ENCODE results near the gene SMYD4. TPM values are rescaled to one million over a fixed set of nuclear protein-coding genes. Genes with fewer than 3 reads are reported as not detected.
"Not testable (repeated sequence)": the region's sequence is repeated elsewhere in the genome, so short reads cannot be mapped to it uniquely, and the experiment has no call there.

Gene SMYD4
- total and polyA plus RNA-seq, 2 donors: 7.0 to 8.1 TPM

- not testable (repeated sequence) for H3K9me3 ChIP-seq (ENCODE audit: control insufficient read depth in 2 of 2, insufficient read depth in 1 of 2, low read length in 1 of 2); H3K27ac ChIP-seq (ENCODE audit: low read depth in 1 of 2, low read length in 1 of 2); H3K4me3 ChIP-seq (ENCODE audit: low read length in 2 of 2); H3K4me1 ChIP-seq (ENCODE audit: control insufficient read depth in 2 of 2, insufficient read depth in 2 of 2, low read length in 2 of 2); DNase-seq (ENCODE audit: low read depth in 6 of 9, low spot score in 9 of 9); H3K27me3 ChIP-seq (ENCODE audit: control insufficient read depth in 2 of 2, insufficient read depth in 1 of 2, low read length in 1 of 2)
- peaks cover 20% of the 10 kb centered on the region in 2 donors for H3K36me3 ChIP-seq (ENCODE audit: control insufficient read depth in 2 of 2, insufficient read depth in 2 of 2, low read length in 1 of 2)
- 97% methylated on average over 8 of the region's 8 CpGs for WGBS
These were observed 19.9 kb downstream of the SMYD4 start for GRCh38 chr17:1809815-1810214.

- no peak for DNase-seq (ENCODE audit: low read depth in 6 of 9, low spot score in 9 of 9)
- no peaks in the 10 kb centered on the region for H3K9me3 ChIP-seq (ENCODE audit: control insufficient read depth in 2 of 2, insufficient read depth in 1 of 2, low read length in 1 of 2)
- no peak overlapping the region for H3K27ac ChIP-seq (ENCODE audit: low read depth in 1 of 2, low read length in 1 of 2)
- no peak overlapping the region for H3K4me3 ChIP-seq (ENCODE audit: low read length in 2 of 2)
- H3K27me3 ChIP-seq (ENCODE audit: control insufficient read depth in 2 of 2, insufficient read depth in 1 of 2, low read length in 1 of 2): no peaks in the 10 kb centered on the region
- WGBS: 97% methylated on average over 2 of the region's 2 CpGs
- H3K36me3 ChIP-seq (ENCODE audit: control insufficient read depth in 2 of 2, insufficient read depth in 2 of 2, low read length in 1 of 2): peaks cover 28% of the 10 kb centered on the region in 2 donors
- no peaks in the 10 kb centered on the region for H3K4me1 ChIP-seq (ENCODE audit: control insufficient read depth in 2 of 2, insufficient read depth in 2 of 2, low read length in 2 of 2)
These were observed 21.1 kb downstream of the SMYD4 start for GRCh38 chr17:1808644-1809043.

- Histone ChIP-seq H3K27ac (ENCODE audit: low read depth in 1 of 2, low read length in 1 of 2) (no peak overlapping the region), H3K27me3 (ENCODE audit: control insufficient read depth in 2 of 2, insufficient read depth in 1 of 2, low read length in 1 of 2) (no peaks in the 10 kb centered on the region), H3K4me3 (ENCODE audit: low read length in 2 of 2) (no peak overlapping the region), H3K4me1 (ENCODE audit: control insufficient read depth in 2 of 2, insufficient read depth in 2 of 2, low read length in 2 of 2) (no peaks in the 10 kb centered on the region), H3K36me3 (ENCODE audit: control insufficient read depth in 2 of 2, insufficient read depth in 2 of 2, low read length in 1 of 2) (peaks cover 31 to 32% of the 10 kb centered on the region in 2 donors), H3K9me3 (ENCODE audit: control insufficient read depth in 2 of 2, insufficient read depth in 1 of 2, low read length in 1 of 2) (no peaks in the 10 kb centered on the region)
- no peak for DNase-seq (ENCODE audit: low read depth in 6 of 9, low spot score in 9 of 9)
- 93% methylated on average over 6 of the region's 6 CpGs for WGBS
These were observed 21.8 kb downstream of the SMYD4 start for GRCh38 chr17:1807890-1808289.

- DNase-seq (ENCODE audit: low read depth in 6 of 9, low spot score in 9 of 9): no peak
- Histone ChIP-seq H3K9me3 (ENCODE audit: control insufficient read depth in 2 of 2, insufficient read depth in 1 of 2, low read length in 1 of 2) (no peaks in the 10 kb centered on the region), H3K27ac (ENCODE audit: low read depth in 1 of 2, low read length in 1 of 2) (no peak overlapping the region), H3K4me1 (ENCODE audit: control insufficient read depth in 2 of 2, insufficient read depth in 2 of 2, low read length in 2 of 2) (no peaks in the 10 kb centered on the region), H3K36me3 (ENCODE audit: control insufficient read depth in 2 of 2, insufficient read depth in 2 of 2, low read length in 1 of 2) (peaks cover 30 to 41% of the 10 kb centered on the region in 2 donors), H3K4me3 (ENCODE audit: low read length in 2 of 2) (no peak overlapping the region), H3K27me3 (ENCODE audit: control insufficient read depth in 2 of 2, insufficient read depth in 1 of 2, low read length in 1 of 2) (no peaks in the 10 kb centered on the region)
- 93% methylated on average over 6 of the region's 6 CpGs for WGBS
These were observed 26.4 kb downstream of the SMYD4 start for GRCh38 chr17:1803280-1803679.

GRCh38 chr17:1802429-1802828 is 27.3 kb downstream of the SMYD4 start:
- WGBS: 98% methylated on average over 1 of the region's 1 CpG
- Histone ChIP-seq H3K27me3 (ENCODE audit: control insufficient read depth in 2 of 2, insufficient read depth in 1 of 2, low read length in 1 of 2) (no peaks in the 10 kb centered on the region), H3K9me3 (ENCODE audit: control insufficient read depth in 2 of 2, insufficient read depth in 1 of 2, low read length in 1 of 2) (no peaks in the 10 kb centered on the region), H3K4me3 (ENCODE audit: low read length in 2 of 2) (no peak overlapping the region), H3K4me1 (ENCODE audit: control insufficient read depth in 2 of 2, insufficient read depth in 2 of 2, low read length in 2 of 2) (no peaks in the 10 kb centered on the region), H3K27ac (ENCODE audit: low read depth in 1 of 2, low read length in 1 of 2) (no peak overlapping the region), H3K36me3 (ENCODE audit: control insufficient read depth in 2 of 2, insufficient read depth in 2 of 2, low read length in 1 of 2) (peaks cover 33 to 45% of the 10 kb centered on the region in 2 donors)
- no peak for DNase-seq (ENCODE audit: low read depth in 6 of 9, low spot score in 9 of 9)

GRCh38 chr17:1800712-1801111 is 29.0 kb downstream of the SMYD4 start:
- Histone ChIP-seq H3K27me3 (ENCODE audit: control insufficient read depth in 2 of 2, insufficient read depth in 1 of 2, low read length in 1 of 2) (no peaks in the 10 kb centered on the region), H3K9me3 (ENCODE audit: control insufficient read depth in 2 of 2, insufficient read depth in 1 of 2, low read length in 1 of 2) (no peaks in the 10 kb centered on the region), H3K4me3 (ENCODE audit: low read length in 2 of 2) (no peak overlapping the region), H3K4me1 (ENCODE audit: control insufficient read depth in 2 of 2, insufficient read depth in 2 of 2, low read length in 2 of 2) (no peaks in the 10 kb centered on the region), H3K27ac (ENCODE audit: low read depth in 1 of 2, low read length in 1 of 2) (no peak overlapping the region), H3K36me3 (ENCODE audit: control insufficient read depth in 2 of 2, insufficient read depth in 2 of 2, low read length in 1 of 2) (peaks cover 36 to 52% of the 10 kb centered on the region in 2 donors)
- DNase-seq (ENCODE audit: low read depth in 6 of 9, low spot score in 9 of 9): no peak
- 99% methylated on average over 4 of the region's 4 CpGs for WGBS

- Histone ChIP-seq H3K36me3 (ENCODE audit: control insufficient read depth in 2 of 2, insufficient read depth in 2 of 2, low read length in 1 of 2) (peaks cover 36 to 52% of the 10 kb centered on the region in 2 donors), H3K9me3 (ENCODE audit: control insufficient read depth in 2 of 2, insufficient read depth in 1 of 2, low read length in 1 of 2) (no peaks in the 10 kb centered on the region), H3K4me3 (ENCODE audit: low read length in 2 of 2) (no peak overlapping the region), H3K27ac (ENCODE audit: low read depth in 1 of 2, low read length in 1 of 2) (no peak overlapping the region), H3K4me1 (ENCODE audit: control insufficient read depth in 2 of 2, insufficient read depth in 2 of 2, low read length in 2 of 2) (no peaks in the 10 kb centered on the region), H3K27me3 (ENCODE audit: control insufficient read depth in 2 of 2, insufficient read depth in 1 of 2, low read length in 1 of 2) (no peaks in the 10 kb centered on the region)
- WGBS: 96% methylated on average over 7 of the region's 7 CpGs
- DNase-seq (ENCODE audit: low read depth in 6 of 9, low spot score in 9 of 9): no peak
These were observed 29.5 kb downstream of the SMYD4 start for GRCh38 chr17:1800240-1800639.

GRCh38 chr17:1797846-1798245 is 31.9 kb downstream of the SMYD4 start:
- H3K9me3 ChIP-seq (ENCODE audit: control insufficient read depth in 2 of 2, insufficient read depth in 1 of 2, low read length in 1 of 2); H3K4me3 ChIP-seq (ENCODE audit: low read length in 2 of 2); H3K4me1 ChIP-seq (ENCODE audit: control insufficient read depth in 2 of 2, insufficient read depth in 2 of 2, low read length in 2 of 2); DNase-seq (ENCODE audit: low read depth in 6 of 9, low spot score in 9 of 9); H3K27ac ChIP-seq (ENCODE audit: low read depth in 1 of 2, low read length in 1 of 2); H3K27me3 ChIP-seq (ENCODE audit: control insufficient read depth in 2 of 2, insufficient read depth in 1 of 2, low read length in 1 of 2): not testable (repeated sequence)
- peaks cover 25 to 43% of the 10 kb centered on the region in 2 donors for H3K36me3 ChIP-seq (ENCODE audit: control insufficient read depth in 2 of 2, insufficient read depth in 2 of 2, low read length in 1 of 2)
- 98% methylated on average over 8 of the region's 8 CpGs for WGBS

GRCh38 chr17:1797323-1797722 is 32.4 kb downstream of the SMYD4 start:
- H3K4me1 ChIP-seq (ENCODE audit: control insufficient read depth in 2 of 2, insufficient read depth in 2 of 2, low read length in 2 of 2): peaks cover 0 to 7% of the 10 kb centered on the region in 2 donors
- no peaks in the 10 kb centered on the region for H3K9me3 ChIP-seq (ENCODE audit: control insufficient read depth in 2 of 2, insufficient read depth in 1 of 2, low read length in 1 of 2)
- no peak overlapping the region for H3K4me3 ChIP-seq (ENCODE audit: low read length in 2 of 2)
- peaks cover 23 to 38% of the 10 kb centered on the region in 2 donors for H3K36me3 ChIP-seq (ENCODE audit: control insufficient read depth in 2 of 2, insufficient read depth in 2 of 2, low read length in 1 of 2)
- WGBS: 86% methylated on average over 3 of the region's 3 CpGs
- no peak overlapping the region for H3K27ac ChIP-seq (ENCODE audit: low read depth in 1 of 2, low read length in 1 of 2)
- H3K27me3 ChIP-seq (ENCODE audit: control insufficient read depth in 2 of 2, insufficient read depth in 1 of 2, low read length in 1 of 2): no peaks in the 10 kb centered on the region
- DNase-seq (ENCODE audit: low read depth in 6 of 9, low spot score in 9 of 9): no peak

GRCh38 chr17:1796800-1797199 is 32.9 kb downstream of the SMYD4 start:
- peaks cover 0 to 7% of the 10 kb centered on the region in 2 donors for H3K4me1 ChIP-seq (ENCODE audit: control insufficient read depth in 2 of 2, insufficient read depth in 2 of 2, low read length in 2 of 2)
- 60% methylated on average over 1 of the region's 1 CpG for WGBS
- H3K36me3 ChIP-seq (ENCODE audit: control insufficient read depth in 2 of 2, insufficient read depth in 2 of 2, low read length in 1 of 2): peaks cover 20 to 33% of the 10 kb centered on the region in 2 donors
- H3K9me3 ChIP-seq (ENCODE audit: control insufficient read depth in 2 of 2, insufficient read depth in 1 of 2, low read length in 1 of 2): no peaks in the 10 kb centered on the region
- H3K4me3 ChIP-seq (ENCODE audit: low read length in 2 of 2): no peak overlapping the region
- no peaks in the 10 kb centered on the region for H3K27me3 ChIP-seq (ENCODE audit: control insufficient read depth in 2 of 2, insufficient read depth in 1 of 2, low read length in 1 of 2)
- no peak for DNase-seq (ENCODE audit: low read depth in 6 of 9, low spot score in 9 of 9)
- no peak overlapping the region for H3K27ac ChIP-seq (ENCODE audit: low read depth in 1 of 2, low read length in 1 of 2)

Measured in thymus (tissue), 11 donors.